ENCODE results near the gene TAMALIN.

The TAMALIN gene

GRCh38 chr12:52043386-52044212 lies 36.9 kb downstream of the TAMALIN start:
- TF ChIP-seq, protein P1, sequence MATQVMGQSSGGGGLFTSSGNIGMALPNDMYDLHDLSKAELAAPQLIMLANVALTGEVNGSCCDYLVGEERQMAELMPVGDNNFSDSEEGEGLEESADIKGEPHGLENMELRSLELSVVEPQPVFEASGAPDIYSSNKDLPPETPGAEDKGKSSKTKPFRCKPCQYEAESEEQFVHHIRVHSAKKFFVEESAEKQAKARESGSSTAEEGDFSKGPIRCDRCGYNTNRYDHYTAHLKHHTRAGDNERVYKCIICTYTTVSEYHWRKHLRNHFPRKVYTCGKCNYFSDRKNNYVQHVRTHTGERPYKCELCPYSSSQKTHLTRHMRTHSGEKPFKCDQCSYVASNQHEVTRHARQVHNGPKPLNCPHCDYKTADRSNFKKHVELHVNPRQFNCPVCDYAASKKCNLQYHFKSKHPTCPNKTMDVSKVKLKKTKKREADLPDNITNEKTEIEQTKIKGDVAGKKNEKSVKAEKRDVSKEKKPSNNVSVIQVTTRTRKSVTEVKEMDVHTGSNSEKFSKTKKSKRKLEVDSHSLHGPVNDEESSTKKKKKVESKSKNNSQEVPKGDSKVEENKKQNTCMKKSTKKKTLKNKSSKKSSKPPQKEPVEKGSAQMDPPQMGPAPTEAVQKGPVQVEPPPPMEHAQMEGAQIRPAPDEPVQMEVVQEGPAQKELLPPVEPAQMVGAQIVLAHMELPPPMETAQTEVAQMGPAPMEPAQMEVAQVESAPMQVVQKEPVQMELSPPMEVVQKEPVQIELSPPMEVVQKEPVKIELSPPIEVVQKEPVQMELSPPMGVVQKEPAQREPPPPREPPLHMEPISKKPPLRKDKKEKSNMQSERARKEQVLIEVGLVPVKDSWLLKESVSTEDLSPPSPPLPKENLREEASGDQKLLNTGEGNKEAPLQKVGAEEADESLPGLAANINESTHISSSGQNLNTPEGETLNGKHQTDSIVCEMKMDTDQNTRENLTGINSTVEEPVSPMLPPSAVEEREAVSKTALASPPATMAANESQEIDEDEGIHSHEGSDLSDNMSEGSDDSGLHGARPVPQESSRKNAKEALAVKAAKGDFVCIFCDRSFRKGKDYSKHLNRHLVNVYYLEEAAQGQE (IDR thresholded peaks at IDR 0.05; ENCODE audit: insufficient read depth in 1 of 2, low read depth in 2 of 2, low read length in 2 of 2): no peak
- TF ChIP-seq FOXP2 (optimal IDR thresholded peaks at IDR 0.05; ENCODE audit: borderline replicate concordance, extremely low read depth, extremely low read length, insufficient read depth): no peak

DNA sequence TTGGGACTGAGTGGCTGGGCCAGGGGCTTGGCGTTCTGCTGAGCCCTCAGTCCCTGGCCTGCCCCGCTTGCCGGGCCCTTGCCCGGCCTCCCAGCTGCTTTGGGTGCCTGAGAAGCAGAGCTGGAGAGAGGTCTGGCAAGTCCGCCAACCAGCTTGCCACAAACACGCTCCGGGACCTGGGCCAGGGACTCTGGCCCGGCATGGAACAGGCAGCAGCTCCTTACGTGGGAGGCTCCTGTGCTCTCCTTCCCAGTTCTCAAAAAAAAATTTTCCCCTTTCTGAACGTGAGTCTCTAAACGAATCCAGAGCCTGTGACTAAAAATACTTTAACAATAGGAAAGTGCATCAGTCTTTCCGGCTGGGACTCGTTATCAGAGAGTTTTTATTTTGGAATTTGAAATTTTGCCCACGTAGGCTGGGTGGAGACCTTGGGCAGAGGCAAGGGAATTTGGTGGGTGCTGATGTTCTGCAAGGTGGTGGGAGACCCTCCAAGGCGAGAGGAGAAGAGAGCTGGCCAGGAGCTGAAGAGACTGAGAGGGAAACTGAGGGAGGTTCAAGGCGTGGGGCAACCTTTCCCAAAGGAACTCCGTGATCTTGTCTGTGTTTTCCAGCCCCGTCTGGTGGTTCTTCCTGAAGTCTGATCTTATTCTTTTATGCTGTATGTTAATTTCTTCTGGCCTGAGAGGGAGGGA lies 37.7 kb downstream of the TAMALIN start:
- no peak for TF ChIP-seq SIN3A (IDR thresholded peaks at IDR 0.05; ENCODE audit: borderline replicate concordance, insufficient read depth, low read length)
- TF ChIP-seq POLR2AphosphoS5 (IDR thresholded peaks at IDR 0.05; ENCODE audit: low read depth, low read length): no peak
- no peak for TF ChIP-seq FOXP2 (optimal IDR thresholded peaks at IDR 0.05; ENCODE audit: borderline replicate concordance, extremely low read depth, extremely low read length, insufficient read depth)
- TF ChIP-seq, protein P1 (IDR thresholded peaks at IDR 0.05; ENCODE audit: insufficient read depth in 1 of 2, low read depth in 2 of 2, low read length in 2 of 2): no peak
- TF ChIP-seq TAF1 (IDR thresholded peaks at IDR 0.05; ENCODE audit: borderline replicate concordance, insufficient read depth, low read length): no peak

DNA sequence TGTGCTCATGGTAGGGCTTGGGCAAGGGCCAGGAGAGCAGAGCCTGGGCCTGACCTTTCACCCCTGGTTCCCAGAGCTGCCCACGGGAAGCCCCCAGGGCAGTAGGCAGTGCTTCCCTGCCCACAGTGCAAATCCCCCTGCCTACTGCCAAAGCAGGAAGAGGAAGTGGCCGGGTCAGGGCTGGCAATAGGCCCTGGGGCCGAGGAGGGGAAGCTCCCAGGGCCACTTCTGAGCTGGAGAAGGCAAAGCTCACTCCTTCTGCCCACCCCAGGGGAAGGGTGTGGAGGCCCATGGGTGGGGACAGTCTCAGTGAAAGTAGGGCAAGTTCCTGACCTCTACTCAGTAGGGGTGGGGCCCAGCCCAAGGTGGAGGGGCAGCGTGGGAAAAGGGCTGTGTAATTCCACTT lies 39.1 kb downstream of the TAMALIN start:
- TF ChIP-seq POLR2AphosphoS5 (IDR thresholded peaks at IDR 0.05; ENCODE audit: low read depth, low read length) (no peak), TAF1 (IDR thresholded peaks at IDR 0.05; ENCODE audit: borderline replicate concordance, insufficient read depth, low read length) (no peak), FOXP2 (optimal IDR thresholded peaks at IDR 0.05; ENCODE audit: borderline replicate concordance, extremely low read depth, extremely low read length, insufficient read depth) (no peak), SIN3A (IDR thresholded peaks at IDR 0.05; ENCODE audit: borderline replicate concordance, insufficient read depth, low read length) (no peak)
- TF ChIP-seq, protein P1 (IDR thresholded peaks at IDR 0.05; ENCODE audit: insufficient read depth in 1 of 2, low read depth in 2 of 2, low read length in 2 of 2): no peak

DNA sequence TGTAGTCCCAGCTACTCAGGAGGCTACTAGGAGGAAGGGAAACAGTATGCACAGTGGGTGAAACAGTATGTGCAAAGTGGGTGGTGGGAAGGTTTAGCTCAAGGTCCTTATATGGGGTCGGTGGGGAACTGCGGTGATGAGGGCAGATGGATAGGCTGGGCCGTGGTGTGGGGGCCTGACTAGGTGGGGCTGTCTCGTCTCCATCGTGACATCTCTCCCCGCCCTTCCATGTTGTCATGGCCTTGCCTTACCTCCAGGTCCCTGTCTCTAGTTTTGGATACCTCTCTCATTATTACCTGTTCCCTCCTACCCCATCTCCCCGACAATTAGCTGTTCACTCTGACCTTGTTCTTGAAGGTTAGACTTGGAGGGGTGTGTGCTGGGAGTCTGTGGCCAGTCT lies 40.1 kb downstream of the TAMALIN start:
- TF ChIP-seq FOXP2 (optimal IDR thresholded peaks at IDR 0.05; ENCODE audit: borderline replicate concordance, extremely low read depth, extremely low read length, insufficient read depth): no peak
- TF ChIP-seq SIN3A (IDR thresholded peaks at IDR 0.05; ENCODE audit: borderline replicate concordance, insufficient read depth, low read length): no peak
- TF ChIP-seq, protein P1 (IDR thresholded peaks at IDR 0.05; ENCODE audit: insufficient read depth in 1 of 2, low read depth in 2 of 2, low read length in 2 of 2): no peak
- no peak for TF ChIP-seq TAF1 (IDR thresholded peaks at IDR 0.05; ENCODE audit: borderline replicate concordance, insufficient read depth, low read length)
- no peak for TF ChIP-seq POLR2AphosphoS5 (IDR thresholded peaks at IDR 0.05; ENCODE audit: low read depth, low read length)
